ENCODE results near the gene SERTAD4. TPM values are rescaled to one million over a fixed set of nuclear protein-coding genes. Genes with fewer than 3 reads are reported as not detected.

The SERTAD4 gene
- total RNA-seq, 1 donor from 2014 or later = 1.5 TPM

DNA sequence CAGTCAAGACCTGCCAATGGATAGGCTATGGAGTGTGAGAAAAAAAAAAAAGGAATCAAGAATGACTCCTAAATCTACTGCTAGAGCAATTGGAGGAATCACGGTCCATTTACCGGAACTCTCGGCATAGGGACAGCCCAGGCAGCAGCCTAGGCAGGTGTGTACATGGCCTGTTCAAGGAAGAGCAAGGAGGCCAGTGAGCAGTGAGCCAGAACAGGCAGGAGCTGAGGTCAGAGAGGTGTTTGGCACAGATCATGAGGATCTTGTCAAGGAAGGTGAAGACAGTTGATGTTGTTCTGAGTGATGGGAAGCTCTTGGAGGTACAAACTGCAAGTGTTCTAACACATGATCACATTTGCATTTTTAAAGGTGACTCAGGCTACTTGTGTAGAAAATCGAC, 55.5 kb downstream of the SERTAD4 start:
- DNase-seq = no peak
- H3K36me3 Mint-ChIP-seq (ENCODE audit: unreplicated experiment) = peaks cover 5% of the 10 kb centered on the region

DNA sequence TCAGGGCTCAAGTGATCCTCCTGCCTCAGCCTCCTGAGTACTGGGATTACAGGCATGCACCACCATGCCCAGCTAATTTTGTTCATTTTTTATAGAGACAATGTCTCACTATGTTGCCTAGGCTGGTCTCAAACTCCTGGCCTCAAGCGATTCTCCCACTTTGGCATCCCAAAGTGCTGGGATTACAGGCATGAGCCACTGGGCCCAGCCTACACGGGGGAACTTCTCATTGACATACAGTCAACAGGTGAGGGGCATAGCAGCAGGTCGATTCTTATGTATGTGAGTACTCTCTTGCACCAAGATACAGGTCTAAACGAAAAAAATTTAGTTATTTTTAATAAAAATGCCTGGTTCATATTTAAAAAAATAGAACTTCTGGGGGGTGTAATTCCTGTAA, 56.7 kb downstream of the SERTAD4 start:
- no peak overlapping the region for H3K27ac Mint-ChIP-seq (ENCODE audit: unreplicated experiment)
- peaks cover 11% of the 10 kb centered on the region for H3K4me1 Mint-ChIP-seq (ENCODE audit: low read depth, unreplicated experiment)
- no peaks in the 10 kb centered on the region for H3K27me3 Mint-ChIP-seq (ENCODE audit: unreplicated experiment)
- no peak overlapping the region for H3K4me3 Mint-ChIP-seq (ENCODE audit: unreplicated experiment)
- TF ChIP-seq, protein P1, sequence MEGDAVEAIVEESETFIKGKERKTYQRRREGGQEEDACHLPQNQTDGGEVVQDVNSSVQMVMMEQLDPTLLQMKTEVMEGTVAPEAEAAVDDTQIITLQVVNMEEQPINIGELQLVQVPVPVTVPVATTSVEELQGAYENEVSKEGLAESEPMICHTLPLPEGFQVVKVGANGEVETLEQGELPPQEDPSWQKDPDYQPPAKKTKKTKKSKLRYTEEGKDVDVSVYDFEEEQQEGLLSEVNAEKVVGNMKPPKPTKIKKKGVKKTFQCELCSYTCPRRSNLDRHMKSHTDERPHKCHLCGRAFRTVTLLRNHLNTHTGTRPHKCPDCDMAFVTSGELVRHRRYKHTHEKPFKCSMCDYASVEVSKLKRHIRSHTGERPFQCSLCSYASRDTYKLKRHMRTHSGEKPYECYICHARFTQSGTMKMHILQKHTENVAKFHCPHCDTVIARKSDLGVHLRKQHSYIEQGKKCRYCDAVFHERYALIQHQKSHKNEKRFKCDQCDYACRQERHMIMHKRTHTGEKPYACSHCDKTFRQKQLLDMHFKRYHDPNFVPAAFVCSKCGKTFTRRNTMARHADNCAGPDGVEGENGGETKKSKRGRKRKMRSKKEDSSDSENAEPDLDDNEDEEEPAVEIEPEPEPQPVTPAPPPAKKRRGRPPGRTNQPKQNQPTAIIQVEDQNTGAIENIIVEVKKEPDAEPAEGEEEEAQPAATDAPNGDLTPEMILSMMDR (IDR thresholded peaks at IDR 0.05; ENCODE audit: partially characterized antibody, unreplicated experiment) = no peak
- no peaks in the 10 kb centered on the region for H3K9me3 Mint-ChIP-seq (ENCODE audit: unreplicated experiment)
- DNase-seq = no peak
- no peaks in the 10 kb centered on the region for H3K36me3 Mint-ChIP-seq (ENCODE audit: unreplicated experiment)

More for the DNA sequence above, 55.5 kb downstream of the SERTAD4 start:
- TF ChIP-seq, protein P1 (IDR thresholded peaks at IDR 0.05; ENCODE audit: partially characterized antibody, unreplicated experiment) = no peak
- H3K4me3 Mint-ChIP-seq (ENCODE audit: unreplicated experiment) = no peak overlapping the region
- no peaks in the 10 kb centered on the region for H3K27me3 Mint-ChIP-seq (ENCODE audit: unreplicated experiment)
- H3K9me3 Mint-ChIP-seq (ENCODE audit: unreplicated experiment) = no peaks in the 10 kb centered on the region
- H3K27ac Mint-ChIP-seq (ENCODE audit: unreplicated experiment) = no peak overlapping the region
- H3K4me1 Mint-ChIP-seq (ENCODE audit: low read depth, unreplicated experiment) = peaks cover 11% of the 10 kb centered on the region

DNA sequence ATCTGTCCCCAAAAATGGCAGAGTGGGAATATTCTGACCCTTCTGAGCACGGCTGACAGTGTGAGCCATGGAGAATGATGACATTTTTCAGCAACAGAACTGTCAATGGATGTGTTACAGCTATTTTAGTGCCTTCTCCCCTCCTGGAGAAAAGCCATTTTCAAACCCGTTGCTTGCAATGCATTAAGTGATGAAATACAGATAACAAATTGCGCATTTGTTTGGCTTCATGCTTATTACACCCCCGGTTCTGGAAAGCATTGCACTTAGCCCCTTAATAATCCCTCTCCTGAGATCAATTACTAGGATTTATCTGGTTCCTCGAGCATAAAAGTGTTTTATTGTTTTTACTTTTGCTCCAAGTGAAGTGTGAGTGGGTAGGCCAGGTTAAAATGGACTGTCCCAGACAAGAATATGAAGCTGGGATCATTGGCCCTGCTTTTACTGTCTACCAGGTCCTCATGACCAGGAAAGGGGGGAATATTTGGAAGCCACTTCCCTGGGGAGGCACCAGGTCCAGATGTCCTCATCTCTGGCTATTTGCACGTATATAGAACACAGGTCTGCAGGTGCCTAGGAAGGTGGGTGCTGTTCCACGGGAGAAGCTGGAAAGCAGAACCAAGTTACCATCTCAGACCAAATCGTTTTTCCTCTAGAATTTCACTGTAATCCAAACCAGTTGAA, 58.6 kb downstream of the SERTAD4 start:
- no peaks in the 10 kb centered on the region for H3K9me3 Mint-ChIP-seq (ENCODE audit: unreplicated experiment)
- H3K4me3 Mint-ChIP-seq (ENCODE audit: unreplicated experiment) = no peak overlapping the region
- H3K4me1 Mint-ChIP-seq (ENCODE audit: low read depth, unreplicated experiment) = peaks cover 17% of the 10 kb centered on the region
- TF ChIP-seq, protein P1 (IDR thresholded peaks at IDR 0.05; ENCODE audit: partially characterized antibody, unreplicated experiment) = no peak
- no peaks in the 10 kb centered on the region for H3K36me3 Mint-ChIP-seq (ENCODE audit: unreplicated experiment)
- H3K27me3 Mint-ChIP-seq (ENCODE audit: unreplicated experiment) = no peaks in the 10 kb centered on the region
- no peak for DNase-seq
- H3K27ac Mint-ChIP-seq (ENCODE audit: unreplicated experiment) = no peak overlapping the region

DNA sequence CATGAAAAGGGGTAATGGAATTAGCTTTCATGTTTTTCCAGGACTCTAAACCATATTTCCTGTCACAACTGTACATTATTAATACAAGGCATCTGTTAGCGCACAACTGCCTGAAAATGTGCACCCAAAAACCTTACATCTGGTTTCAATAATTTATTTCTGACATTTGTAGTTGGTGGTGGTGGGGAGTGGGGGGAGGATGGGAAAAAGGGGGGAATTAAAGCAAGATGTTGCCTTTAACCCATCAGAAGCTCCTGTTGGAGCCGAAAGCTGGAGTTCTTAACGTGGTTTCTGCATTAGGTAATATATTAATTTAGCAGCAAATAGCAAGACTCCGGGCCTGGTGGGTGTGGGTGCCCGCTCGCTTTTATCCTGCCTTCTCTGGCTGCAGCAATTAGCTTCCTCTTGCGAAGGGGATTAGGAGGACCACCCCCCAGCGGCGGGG, 59.2 kb downstream of the SERTAD4 start:
- no peak overlapping the region for H3K4me3 Mint-ChIP-seq (ENCODE audit: unreplicated experiment)
- H3K4me1 Mint-ChIP-seq (ENCODE audit: low read depth, unreplicated experiment) = peaks cover 17% of the 10 kb centered on the region

More for the DNA sequence above, 59.2 kb downstream of the SERTAD4 start:
- Mint-ChIP-seq H3K9me3 (ENCODE audit: unreplicated experiment) (no peaks in the 10 kb centered on the region), H3K27me3 (ENCODE audit: unreplicated experiment) (no peaks in the 10 kb centered on the region), H3K36me3 (ENCODE audit: unreplicated experiment) (no peaks in the 10 kb centered on the region), H3K27ac (ENCODE audit: unreplicated experiment) (no peak overlapping the region)
- no peak for DNase-seq
- TF ChIP-seq, protein P1 (IDR thresholded peaks at IDR 0.05; ENCODE audit: partially characterized antibody, unreplicated experiment) = no peak
